ENCODE measurements around the gene FTCD.

Gene FTCD

GRCh38 chr21:46093668-46094400, 61.5 kb downstream of the FTCD start:
- no peak for DNase-seq (ENCODE audit: low spot score)

GRCh38 chr21:46092811-46093667, 62.3 kb downstream of the FTCD start:
- DNase-seq (ENCODE audit: low spot score): no peak

- DNase-seq (ENCODE audit: low spot score): no peak
Observed at GRCh38 chr21:46092026-46092764, 63.2 kb downstream of the FTCD start.

GRCh38 chr21:46091631-46092025, 63.8 kb downstream of the FTCD start:
- no peak for DNase-seq (ENCODE audit: low spot score)

- DNase-seq (ENCODE audit: low spot score): no peak
Observed at GRCh38 chr21:46091118-46091517, 64.3 kb downstream of the FTCD start.

- DNase-seq (ENCODE audit: low spot score): no peak
Observed at GRCh38 chr21:46089285-46089684, 66.1 kb downstream of the FTCD start.

- DNase-seq (ENCODE audit: low spot score): no peak
Observed at GRCh38 chr21:46088189-46088588, 67.2 kb downstream of the FTCD start.

GRCh38 chr21:46087641-46088040, 67.7 kb downstream of the FTCD start:
- no peak for DNase-seq (ENCODE audit: low spot score)

All from SK-N-DZ (cell line).